SK-N-SH treated with all-trans-retinoic acid at 6 μM for 48 hours (cell line): ENCODE measurements around the gene MRPL16.

ENCODE experiments used
- ATAC-seq: fragments of 200-7000 bp; cut with Tn5 transposase; 3 replicates; pipeline ENCODE4 v1.9.1; 2020; ENCODE audit warnings: mild to moderate bottlenecking, moderate library complexity
- ARNTL ChIP-seq: fragments of 450-650 bp; formaldehyde crosslinking; IDR thresholded peaks from 2 replicates; pipeline ENCODE4 v1.5.0; 2020; ENCODE audit warnings: low read depth, mild to moderate bottlenecking, moderate library complexity, borderline replicate concordance
- BACH2 ChIP-seq: fragments of 250-450 bp; sonication (Bioruptor Pico); IDR thresholded peaks from 2 replicates; pipeline ENCODE4 v1.9.0; 2021; ENCODE audit warnings: mild to moderate bottlenecking, borderline replicate concordance
- CREB5 ChIP-seq: fragments of 250-450 bp; sonication (Bioruptor Pico); IDR thresholded peaks from 2 replicates; pipeline ENCODE4 v1.5.1; 2020; ENCODE audit warnings: low read depth, mild to moderate bottlenecking, moderate library complexity
- CSDC2 ChIP-seq: fragments of 250-450 bp; sonication (Bioruptor Pico); IDR thresholded peaks from 2 replicates; pipeline ENCODE4 v1.5.0; 2020; ENCODE audit warnings: mild to moderate bottlenecking, moderate library complexity
- ESRRG ChIP-seq: fragments of 250-450 bp; sonication (Bioruptor Pico); IDR thresholded peaks from 2 replicates; pipeline ENCODE4 v1.6.1; 2021; ENCODE audit warnings: mild to moderate bottlenecking
- ISL1 ChIP-seq: fragments of 250-450 bp; sonication (Bioruptor Pico); IDR thresholded peaks from 2 replicates; pipeline ENCODE4 v2.1.2; 2022; ENCODE audit warnings: mild to moderate bottlenecking, moderate library complexity
- OSR1 ChIP-seq: fragments of 250-450 bp; sonication (Bioruptor Pico); IDR thresholded peaks from 2 replicates; pipeline ENCODE4 v1.8.0; 2022; ENCODE audit warnings: moderate library complexity, mild to moderate bottlenecking, inconsistent platforms
- PATZ1 ChIP-seq: fragments of 250-450 bp; sonication (Bioruptor Pico); IDR thresholded peaks from 2 replicates; pipeline ENCODE4 v1.8.0; 2020; ENCODE audit warnings: mild to moderate bottlenecking, moderate library complexity, borderline replicate concordance
- POU6F1 ChIP-seq: fragments of 250-450 bp; sonication (Bioruptor Pico); IDR thresholded peaks from 2 replicates; pipeline ENCODE4 v1.8.0; 2021; ENCODE audit warnings: low read depth, mild to moderate bottlenecking, moderate library complexity, borderline replicate concordance
- PPARA ChIP-seq: fragments of 250-450 bp; sonication (Bioruptor Pico); IDR thresholded peaks from 2 replicates; pipeline ENCODE4 v1.5.0; 2020; ENCODE audit warnings: mild to moderate bottlenecking, borderline replicate concordance
- RARB ChIP-seq: fragments of 250-450 bp; sonication (Bioruptor Pico); IDR thresholded peaks from 2 replicates; pipeline ENCODE4 v1.8.0; 2021; ENCODE audit warnings: mild to moderate bottlenecking, moderate library complexity
- SNAI2 ChIP-seq: fragments of 250-450 bp; sonication (Bioruptor Pico); IDR thresholded peaks from 2 replicates; pipeline ENCODE4 v1.5.0; 2020; ENCODE audit warnings: mild to moderate bottlenecking, moderate library complexity
- TCF4 ChIP-seq: fragments of 250-450 bp; sonication (Bioruptor Pico); IDR thresholded peaks from 2 replicates; pipeline ENCODE4 v1.8.0; 2021; ENCODE audit warnings: mild to moderate bottlenecking, moderate library complexity, borderline replicate concordance
- TOX ChIP-seq: fragments of 250-450 bp; sonication (Bioruptor Pico); IDR thresholded peaks from 2 replicates; pipeline ENCODE4 v1.8.0; 2021; ENCODE audit warnings: mild to moderate bottlenecking, moderate library complexity, borderline replicate concordance
- TSHZ2 ChIP-seq: fragments of 250-450 bp; sonication (Bioruptor Pico); IDR thresholded peaks from 2 replicates; pipeline ENCODE4 v1.5.0; 2020; ENCODE audit warnings: mild to moderate bottlenecking, moderate library complexity
- ZC3H10 ChIP-seq: fragments of 250-450 bp; sonication (Bioruptor Pico); IDR thresholded peaks from 2 replicates; pipeline ENCODE4 v1.5.1; 2021; ENCODE audit warnings: mild to moderate bottlenecking, moderate library complexity
- ZFP3 ChIP-seq: fragments of 250-450 bp; sonication (Bioruptor Pico); IDR thresholded peaks from 2 replicates; pipeline ENCODE4 v1.5.0; 2020; ENCODE audit warnings: mild to moderate bottlenecking, moderate library complexity
- ZFP30 ChIP-seq: fragments of 450-650 bp; formaldehyde crosslinking; IDR thresholded peaks from 2 replicates; pipeline ENCODE4 v1.5.0; 2022; ENCODE audit warnings: mild to moderate bottlenecking, moderate library complexity
- ZNF565 ChIP-seq: fragments of 450-650 bp; formaldehyde crosslinking; conservative IDR thresholded peaks from 2 replicates; pipeline ENCODE4 v1.5.0; 2020; ENCODE audit warnings: low read depth, mild to moderate bottlenecking, moderate library complexity
- ZNF70 ChIP-seq: fragments of 450-650 bp; formaldehyde crosslinking; IDR thresholded peaks from 2 replicates; pipeline ENCODE4 v1.5.0; 2020; ENCODE audit warnings: mild to moderate bottlenecking, moderate library complexity
- ZNF8 ChIP-seq: fragments of 450-650 bp; formaldehyde crosslinking; IDR thresholded peaks from 2 replicates; pipeline ENCODE4 v1.5.0; 2020; ENCODE audit warnings: mild to moderate bottlenecking, moderate library complexity

The MRPL16 gene

GRCh38 chr11:59759900-59760299 lies 50.7 kb downstream of the MRPL16 start:
- TF ChIP-seq ZNF70 (no peak), TCF4 (CRISPR knock-in tag) (no peak), CREB5 (CRISPR knock-in tag) (no peak), ZFP30 (CRISPR knock-in tag) (no peak), TOX (CRISPR knock-in tag) (no peak), ARNTL (CRISPR knock-in tag) (no peak), CSDC2 (CRISPR knock-in tag) (no peak), RARB (CRISPR knock-in tag) (no peak), ZFP3 (CRISPR knock-in tag) (no peak), SNAI2 (CRISPR knock-in tag) (no peak), ZC3H10 (no peak), ESRRG (CRISPR knock-in tag) (no peak), PATZ1 (no peak), ZNF8 (CRISPR knock-in tag) (no peak), OSR1 (CRISPR knock-in tag) (no peak)
- ATAC-seq, result no peak

DNA sequence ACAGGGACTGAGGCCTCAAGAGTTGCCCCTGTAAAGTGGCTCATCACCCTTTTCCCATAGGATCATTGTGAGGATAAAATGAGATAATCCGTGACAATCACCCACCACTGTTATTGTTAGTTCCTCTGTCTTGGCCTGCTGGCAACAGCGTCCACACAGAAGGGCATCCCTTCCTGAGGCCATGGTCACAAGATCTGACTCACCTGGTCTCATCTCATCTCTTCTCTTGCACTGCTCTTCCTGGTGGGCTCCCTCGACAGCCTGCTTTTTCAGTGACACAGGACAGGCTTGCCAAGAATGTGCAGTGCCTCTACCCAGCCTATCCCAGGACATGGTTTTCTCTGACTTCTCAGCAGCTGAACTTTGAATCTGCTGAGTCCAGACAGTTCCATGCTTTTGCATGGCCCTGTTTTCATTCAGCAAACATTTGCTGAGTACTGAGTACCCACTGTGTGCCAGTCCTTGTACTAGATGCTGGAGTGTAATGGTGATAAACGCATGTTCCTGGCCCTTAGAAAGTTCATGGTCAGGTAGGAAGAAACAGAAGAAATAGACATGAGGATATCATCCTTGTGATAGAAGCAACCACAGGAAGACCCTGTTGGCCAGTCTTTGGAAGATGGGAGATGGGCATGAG lies 52.1 kb downstream of the MRPL16 start:
- TF ChIP-seq ISL1 (CRISPR knock-in tag), result no peak
- TF ChIP-seq TCF4 (CRISPR knock-in tag), result no peak
- no peak for TF ChIP-seq ZFP30 (CRISPR knock-in tag)
- no peak for TF ChIP-seq ZFP3 (CRISPR knock-in tag)
- TF ChIP-seq RARB (CRISPR knock-in tag), result no peak
- no peak for TF ChIP-seq BACH2 (CRISPR knock-in tag)
- TF ChIP-seq CREB5 (CRISPR knock-in tag), result no peak
- no peak for TF ChIP-seq ESRRG (CRISPR knock-in tag)
- no peak for TF ChIP-seq ZC3H10
- no peak for TF ChIP-seq ZNF565 (CRISPR knock-in tag)
- no peak for TF ChIP-seq ARNTL (CRISPR knock-in tag)
- no peak for TF ChIP-seq SNAI2 (CRISPR knock-in tag)
- no peak for TF ChIP-seq POU6F1 (CRISPR knock-in tag)
- no peak for TF ChIP-seq PPARA (CRISPR knock-in tag)
- no peak for TF ChIP-seq CSDC2 (CRISPR knock-in tag)
- no peak for TF ChIP-seq ZNF8 (CRISPR knock-in tag)
- TF ChIP-seq TOX (CRISPR knock-in tag), result no peak
- no peak for TF ChIP-seq TSHZ2 (CRISPR knock-in tag)
- ATAC-seq, result no peak

- no peak for ATAC-seq
- TF ChIP-seq RARB (CRISPR knock-in tag) (no peak), ZNF565 (CRISPR knock-in tag) (no peak), ARNTL (CRISPR knock-in tag) (no peak), PATZ1 (no peak), TSHZ2 (CRISPR knock-in tag) (no peak), BACH2 (CRISPR knock-in tag) (no peak), OSR1 (CRISPR knock-in tag) (no peak), TCF4 (CRISPR knock-in tag) (no peak)
Measured at GRCh38 chr11:59756845-59757244, 53.7 kb downstream of the MRPL16 start.
